ENCODE results near the gene FAM168B.

- TF ChIP-seq POLR2AphosphoS5 (IDR thresholded peaks at IDR 0.05; ENCODE audit: borderline replicate concordance, low read depth, low read length), result no peak
- no peak for TF ChIP-seq EZH2 (IDR thresholded peaks at IDR 0.05)
Measured at GRCh38 chr2:131050896-131051295, 42.4 kb downstream of the FAM168B start.

All from SK-N-MC (cell line).